ENCODE data around the gene ADGRG3.

ADGRG3 gene

GRCh38 chr16:57694725-57695679 is 26.9 kb downstream of the ADGRG3 start, which contains the start of gene DRC7:
Gene DRC7, plus strand, starts transcription at chr16:57694806. Its CDS starts 3,144 bp downstream, at chr16:57697950.
- DNase-seq (ENCODE audit: extremely low read depth in 1 of 2, low read depth in 1 of 2): peak in 1 of 2 donors; percentile 7

GRCh38 chr16:57695680-57696069 is 27.6 kb downstream of the ADGRG3 start:
- DNase-seq (ENCODE audit: extremely low read depth in 1 of 2, low read depth in 1 of 2): no peak

- DNase-seq (ENCODE audit: extremely low read depth in 1 of 2, low read depth in 1 of 2): no peak
Observed at GRCh38 chr16:57696240-57696639, 28.1 kb downstream of the ADGRG3 start.

DNA sequence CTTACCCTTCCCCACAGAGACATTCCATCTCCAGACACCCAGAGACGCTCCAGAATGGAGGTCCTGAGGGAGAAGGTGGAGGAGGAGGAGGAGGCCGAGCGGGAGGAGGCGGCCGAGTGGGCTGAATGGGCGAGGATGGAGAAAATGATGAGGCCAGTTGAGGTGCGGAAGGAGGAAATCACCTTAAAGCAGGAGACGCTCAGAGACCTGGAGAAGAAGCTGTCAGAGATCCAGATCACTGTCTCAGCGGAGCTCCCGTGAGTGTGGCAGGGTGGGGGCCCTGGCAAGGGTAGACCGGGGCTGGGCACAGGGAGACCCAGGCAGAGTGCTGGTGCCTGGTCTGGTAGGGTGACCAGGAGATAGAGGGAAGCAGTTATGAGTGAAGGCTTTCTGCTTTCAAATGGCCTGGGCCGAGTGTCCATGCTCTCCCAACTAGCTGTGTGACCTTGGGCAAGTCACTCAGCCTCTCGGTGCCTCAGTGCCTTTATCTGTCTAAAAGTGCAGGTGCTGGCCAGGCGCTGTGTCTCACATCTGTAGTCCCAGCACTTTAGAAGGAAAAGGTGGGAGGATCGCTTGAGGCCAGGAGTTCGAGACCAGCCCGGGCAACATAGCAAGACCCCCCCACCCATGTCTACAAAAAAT is 29.9 kb downstream of the ADGRG3 start:
- no peak for DNase-seq (ENCODE audit: extremely low read depth in 1 of 2, low read depth in 1 of 2)

DNA sequence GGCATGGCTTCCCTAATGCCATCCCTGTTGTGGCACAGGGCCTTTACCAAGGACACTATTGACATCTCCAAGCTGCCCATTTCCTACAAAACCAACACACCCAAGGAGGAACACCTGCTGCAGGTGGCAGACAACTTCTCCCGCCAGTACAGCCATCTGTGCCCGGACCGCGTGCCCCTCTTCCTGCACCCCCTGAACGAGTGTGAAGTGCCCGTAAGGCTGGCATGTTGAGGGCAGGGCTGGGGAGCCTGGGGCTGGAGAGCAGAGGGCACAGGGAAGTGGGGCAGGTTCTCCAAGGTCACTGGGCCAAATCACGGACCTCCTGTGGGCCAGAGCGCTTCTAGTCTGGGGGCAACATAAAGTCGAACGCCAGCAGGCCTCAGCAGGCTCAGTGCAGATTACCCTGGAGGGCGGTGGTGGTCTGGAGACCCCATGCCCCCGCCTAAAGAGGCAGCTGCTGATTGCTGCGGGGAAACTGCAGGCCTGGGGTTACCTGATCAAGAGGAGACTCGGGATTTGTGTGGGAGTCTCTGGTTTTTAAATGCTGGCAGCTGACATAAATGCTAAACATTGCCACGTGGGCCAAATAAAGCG is 30.8 kb downstream of the ADGRG3 start:
- no peak for DNase-seq (ENCODE audit: extremely low read depth in 1 of 2, low read depth in 1 of 2)

- no peak for DNase-seq (ENCODE audit: extremely low read depth in 1 of 2, low read depth in 1 of 2)
Observed at GRCh38 chr16:57699481-57699880, 31.4 kb downstream of the ADGRG3 start.

DNA sequence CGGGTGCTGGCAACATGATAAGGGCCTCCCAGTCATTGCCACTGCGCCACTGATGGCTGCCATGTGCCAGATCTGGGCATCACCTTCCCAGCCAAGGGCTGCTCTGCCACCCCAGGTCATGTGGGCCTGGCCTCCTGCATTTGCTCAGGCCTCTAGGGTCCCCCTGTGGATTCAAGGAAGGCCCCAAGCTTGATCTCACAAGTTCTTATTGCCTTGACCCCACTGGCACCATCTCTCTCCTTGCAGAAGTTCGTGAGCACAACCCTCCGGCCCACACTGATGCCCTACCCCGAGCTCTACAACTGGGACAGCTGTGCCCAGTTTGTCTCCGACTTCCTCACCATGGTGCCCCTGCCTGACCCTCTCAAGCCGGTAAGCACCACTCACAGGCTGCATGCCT is 31.8 kb downstream of the ADGRG3 start:
- DNase-seq (ENCODE audit: extremely low read depth in 1 of 2, low read depth in 1 of 2): no peak

GRCh38 chr16:57700781-57701551 is 32.9 kb downstream of the ADGRG3 start:
- no peak for DNase-seq (ENCODE audit: extremely low read depth in 1 of 2, low read depth in 1 of 2)

GRCh38 chr16:57701759-57702371 is 33.8 kb downstream of the ADGRG3 start:
- DNase-seq (ENCODE audit: extremely low read depth in 1 of 2, low read depth in 1 of 2): no peak

DNA sequence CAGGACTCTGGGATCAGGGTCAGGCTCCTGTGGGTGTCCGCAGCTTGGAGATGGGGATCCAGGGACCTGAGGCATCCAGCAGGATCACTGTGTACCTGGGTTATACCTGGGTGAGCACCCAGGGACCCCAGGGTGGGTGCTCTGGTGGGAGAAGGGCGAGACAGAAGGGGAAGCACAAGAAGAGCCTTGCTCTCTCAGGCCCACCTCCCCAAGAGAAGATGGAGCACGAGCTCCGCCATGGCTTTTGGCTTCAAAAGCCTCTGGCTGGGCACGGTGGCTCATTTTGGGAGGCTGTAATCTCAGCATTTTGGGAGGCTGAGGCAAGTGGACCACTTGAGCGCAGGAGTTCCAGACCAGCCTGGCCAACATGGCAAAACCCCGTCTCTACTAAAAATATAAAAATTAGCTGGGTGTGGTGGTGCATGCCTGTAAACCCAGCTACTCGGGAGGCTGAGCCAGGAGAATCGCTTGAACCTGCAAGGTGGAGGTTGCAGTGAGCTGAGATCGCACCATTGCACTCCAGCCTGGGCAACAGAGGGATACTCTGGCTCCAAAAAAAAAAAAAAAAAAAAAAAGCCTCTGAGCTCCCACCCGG is 35.4 kb downstream of the ADGRG3 start:
- no peak for DNase-seq (ENCODE audit: extremely low read depth in 1 of 2, low read depth in 1 of 2)

DNA sequence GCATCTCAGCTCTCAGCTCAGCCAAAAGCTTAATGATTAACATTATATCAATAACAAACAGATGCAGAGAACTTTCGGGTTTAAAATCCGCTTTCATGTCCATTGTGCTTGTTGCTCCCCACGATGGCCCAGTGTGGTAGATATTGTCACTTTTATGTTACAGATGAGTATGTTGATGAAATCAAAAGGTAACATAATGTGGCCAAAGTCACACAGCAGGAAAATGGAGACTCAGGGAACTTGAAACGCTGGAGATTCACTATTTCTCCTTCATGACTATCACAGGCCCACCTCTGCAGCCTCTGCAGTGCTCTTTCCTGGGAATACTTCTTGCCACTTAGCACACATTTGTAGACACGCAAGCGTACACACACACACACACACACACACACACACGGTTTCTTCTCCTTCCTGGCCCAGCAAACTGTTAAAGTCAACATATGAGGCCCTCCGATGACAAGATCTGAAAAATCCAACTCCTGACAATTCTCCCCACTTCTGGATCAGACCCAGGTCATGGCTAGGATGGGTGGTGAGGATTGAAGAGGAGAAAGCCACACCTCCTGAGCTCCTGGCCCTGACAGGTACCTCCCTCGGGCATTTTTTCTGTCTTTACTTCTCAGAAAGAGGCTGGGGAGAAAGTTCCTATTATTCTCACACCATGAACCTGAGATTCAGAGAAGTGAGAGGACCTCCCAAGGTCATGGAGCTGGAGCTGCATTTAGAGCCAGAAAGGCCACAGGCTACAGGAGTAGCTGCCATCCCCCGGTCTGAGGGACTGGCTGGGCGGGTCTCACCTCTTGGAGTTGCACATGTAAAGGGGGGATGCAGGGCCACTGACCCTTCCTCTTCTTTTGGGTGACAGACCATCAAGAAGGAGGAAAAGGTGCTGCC is 36.2 kb downstream of the ADGRG3 start:
- DNase-seq (ENCODE audit: extremely low read depth in 1 of 2, low read depth in 1 of 2): no peak

DNA sequence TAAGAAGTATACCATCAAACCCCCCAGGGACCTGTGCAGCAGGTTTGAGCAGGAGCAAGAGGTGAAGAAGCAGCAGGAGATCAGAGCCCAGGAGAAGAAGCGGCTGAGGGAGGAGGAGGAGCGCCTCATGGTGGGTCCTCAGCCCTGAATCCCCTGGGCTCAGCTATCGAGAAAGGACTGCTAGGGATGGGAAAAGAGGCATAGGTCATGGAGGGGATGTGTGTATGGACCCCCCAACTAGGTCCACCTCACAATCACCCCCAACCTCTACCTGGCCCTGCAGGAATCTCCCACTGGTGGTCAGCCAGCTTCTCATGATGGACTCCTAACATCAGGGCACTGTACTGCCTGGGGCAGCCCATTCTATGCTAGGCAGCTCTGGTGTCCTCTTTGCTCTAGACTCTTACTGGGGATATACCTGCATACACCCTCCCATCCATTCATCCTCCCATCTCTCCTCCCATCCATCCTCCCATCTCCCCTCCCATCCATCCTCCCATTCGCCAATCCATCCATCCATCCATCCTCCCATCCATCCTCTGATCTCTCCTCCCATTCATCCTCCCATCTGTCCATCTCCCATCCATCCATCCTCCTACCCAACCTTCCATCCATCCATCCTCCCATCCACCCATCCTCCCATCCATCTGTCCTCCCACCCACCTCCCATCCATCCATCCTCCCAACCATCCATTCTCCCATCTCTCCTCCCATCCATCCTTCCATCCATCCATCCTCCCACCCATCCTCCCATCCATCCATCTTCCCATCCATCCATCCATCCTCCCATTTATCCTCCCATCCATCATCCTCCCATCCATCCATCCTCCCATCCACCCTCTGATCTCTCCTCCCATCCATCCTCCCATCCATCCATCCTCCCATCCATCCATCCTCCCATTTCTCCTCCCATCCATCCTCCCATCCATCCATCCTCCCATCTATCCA is 37.1 kb downstream of the ADGRG3 start:
- no peak for DNase-seq (ENCODE audit: extremely low read depth in 1 of 2, low read depth in 1 of 2)

GRCh38 chr16:57706717-57707116 is 38.6 kb downstream of the ADGRG3 start:
- DNase-seq (ENCODE audit: extremely low read depth in 1 of 2, low read depth in 1 of 2): no peak

DNA sequence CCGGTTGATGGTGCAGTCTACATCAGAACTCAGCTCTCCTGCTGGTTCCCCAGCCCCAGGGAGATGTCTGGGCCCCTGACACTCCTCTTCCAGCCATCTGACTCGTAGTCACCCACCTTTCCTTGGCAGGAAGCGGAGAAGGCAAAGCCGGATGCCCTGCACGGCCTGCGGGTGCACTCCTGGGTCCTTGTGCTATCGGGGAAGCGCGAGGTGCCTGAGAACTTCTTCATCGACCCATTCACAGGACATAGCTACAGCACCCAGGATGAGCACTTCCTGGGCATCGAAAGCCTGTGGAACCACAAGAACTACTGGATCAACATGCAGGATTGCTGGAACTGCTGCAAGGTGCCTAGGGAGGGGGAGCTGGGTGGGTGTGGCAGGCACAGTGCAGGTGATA is 39.2 kb downstream of the ADGRG3 start:
- no peak for DNase-seq (ENCODE audit: extremely low read depth in 1 of 2, low read depth in 1 of 2)

DNA sequence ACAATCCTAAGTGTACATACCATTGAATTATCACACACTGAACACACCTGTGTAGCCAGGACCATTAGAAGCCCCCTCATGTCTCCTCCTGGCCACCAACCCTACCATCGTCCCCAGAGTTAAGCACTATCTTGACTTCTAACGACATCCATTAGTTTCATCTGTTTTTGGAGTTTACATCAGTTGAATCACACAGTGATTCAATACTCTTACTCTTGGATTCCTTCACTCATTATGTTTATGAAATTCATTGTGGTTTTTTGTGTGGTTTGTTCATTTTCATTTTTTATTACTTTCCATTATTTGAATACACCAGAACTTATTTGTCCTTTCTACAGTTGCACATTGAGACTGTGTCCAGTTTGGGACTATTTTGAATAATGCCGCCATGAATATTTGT is 40.1 kb downstream of the ADGRG3 start:
- no peak for DNase-seq (ENCODE audit: extremely low read depth in 1 of 2, low read depth in 1 of 2)

- DNase-seq (ENCODE audit: extremely low read depth in 1 of 2, low read depth in 1 of 2): no peak
Observed at GRCh38 chr16:57709663-57710062, 41.6 kb downstream of the ADGRG3 start.

DNA sequence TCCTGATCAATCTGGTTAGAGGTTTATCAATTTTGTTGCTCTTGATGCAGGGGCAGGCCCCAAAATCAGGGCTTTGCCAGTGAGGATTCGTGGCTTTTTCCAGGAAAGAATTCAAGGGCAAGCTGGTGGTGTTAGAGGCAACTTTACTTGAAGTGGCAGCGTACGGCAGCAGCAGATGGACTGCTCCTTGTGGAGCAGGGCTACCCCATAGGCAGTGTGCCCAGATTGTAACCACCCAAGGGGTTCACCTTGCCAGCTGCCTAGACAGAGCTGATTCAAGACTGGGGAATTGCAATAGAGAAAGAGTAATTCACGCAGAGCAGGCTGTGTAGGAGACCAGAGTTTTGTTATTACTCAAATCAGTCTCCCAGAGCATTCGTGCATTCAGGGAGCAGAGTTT is 43.2 kb downstream of the ADGRG3 start:
- no peak for DNase-seq (ENCODE audit: extremely low read depth in 1 of 2, low read depth in 1 of 2)

DNA sequence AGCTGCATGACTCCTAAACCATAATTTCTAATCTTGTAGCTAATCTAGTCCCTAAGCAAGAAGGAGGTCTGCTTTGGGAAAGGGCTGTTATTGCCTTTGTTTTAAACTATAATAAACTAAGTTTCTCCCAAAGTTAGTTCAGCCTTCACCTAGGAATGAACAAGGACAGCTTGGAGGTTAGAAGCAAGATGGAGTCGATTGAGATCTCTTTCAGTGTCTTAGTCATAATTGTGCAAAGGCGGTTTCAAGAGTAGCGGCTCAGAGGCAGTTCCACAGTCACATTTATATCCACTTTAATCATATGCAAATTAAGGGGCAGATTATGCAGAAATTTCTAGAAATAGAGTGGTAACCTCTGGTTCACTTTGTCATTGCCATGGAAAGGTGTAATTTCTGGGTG is 43.9 kb downstream of the ADGRG3 start:
- DNase-seq (ENCODE audit: extremely low read depth in 1 of 2, low read depth in 1 of 2): no peak

All from stimulated activated CD8-positive, alpha-beta memory T cell treated with anti-CD3 and anti-CD28 coated beads, Interleukin-7, amount 100 ng/mL, for 48 hours (primary cell).